Daoy (cell line): ENCODE measurements around the gene NYAP2. TPM values are rescaled to one million over a fixed set of nuclear protein-coding genes. Genes with fewer than 3 reads are reported as not detected.

Source experiments
- DNase-seq: peaks from one replicate; pipeline ENCODE4 v3.0.0-alpha.2; 2015; ENCODE audit warnings: low read depth
- total RNA-seq: library from RNA; depleted of rRNA; stranded (reverse); fragments of >200 nt; shearing (Covaris generic); gene quantifications from 2 replicates; pipeline ENCODE4 v1.2.3, GENCODE V29; 2014

The NYAP2 gene
- total RNA-seq, 1 experiment from 2014 or later = not detected

GRCh38 chr2:225616848-225617247 is 217.3 kb downstream of the NYAP2 start:
- DNase-seq = no peak

DNA sequence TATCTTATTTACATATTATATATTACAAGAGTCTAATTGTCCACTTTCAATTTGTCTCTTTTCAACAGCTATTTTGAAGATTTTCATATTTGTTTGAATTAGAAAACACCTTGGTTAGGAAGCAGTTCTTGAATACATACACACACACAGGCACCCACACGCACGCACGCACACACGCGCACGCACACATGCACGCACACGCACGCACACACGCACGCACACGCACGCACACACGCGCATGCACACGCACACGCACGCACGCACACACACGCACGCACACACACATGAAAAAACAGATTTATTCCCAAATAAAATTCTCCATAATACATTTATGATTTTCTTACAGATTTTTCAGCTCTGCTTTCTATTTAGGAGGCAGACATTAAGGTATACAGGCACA is 220.7 kb downstream of the NYAP2 start:
- no peak for DNase-seq

- DNase-seq = no peak
Observed at GRCh38 chr2:225630824-225631533, 231.5 kb downstream of the NYAP2 start.

DNA sequence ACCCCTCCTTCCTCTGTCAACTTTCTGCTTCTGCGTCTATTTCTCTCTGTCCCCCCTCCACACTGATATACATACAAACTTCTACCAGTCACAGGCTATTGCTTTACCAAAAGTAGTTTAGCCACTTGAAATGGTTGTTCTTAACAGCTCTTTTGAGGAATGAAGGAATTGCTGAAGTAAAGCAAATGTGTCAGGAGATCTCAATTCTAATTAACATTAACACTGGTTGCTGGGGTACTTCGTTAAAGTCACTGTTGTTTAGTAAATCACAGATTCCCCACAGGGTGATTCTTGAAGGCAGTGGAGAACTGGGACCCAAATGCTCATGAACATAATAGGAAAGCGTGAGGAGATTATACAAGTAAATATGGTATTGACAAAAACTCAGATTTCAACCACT is 232.8 kb downstream of the NYAP2 start:
- DNase-seq = no peak

DNA sequence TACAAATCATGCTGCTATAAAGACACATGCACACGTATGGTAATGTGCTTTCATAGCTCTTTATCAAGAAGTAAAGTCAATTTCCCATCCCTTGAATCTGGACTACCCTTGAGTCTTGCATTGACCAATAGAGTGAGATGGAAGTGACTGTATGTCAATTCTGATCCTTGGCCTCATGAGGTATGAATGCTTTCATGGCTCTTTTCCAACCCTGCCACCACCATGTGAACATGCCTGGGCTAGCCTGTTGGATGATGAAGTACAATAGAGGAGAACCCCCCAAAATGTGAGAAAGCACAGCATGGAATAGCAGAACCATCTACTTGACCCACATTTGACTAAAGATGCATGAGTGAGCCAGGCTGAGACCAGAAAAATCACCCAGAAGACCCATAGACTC is 237.0 kb downstream of the NYAP2 start:
- DNase-seq = no peak

DNA sequence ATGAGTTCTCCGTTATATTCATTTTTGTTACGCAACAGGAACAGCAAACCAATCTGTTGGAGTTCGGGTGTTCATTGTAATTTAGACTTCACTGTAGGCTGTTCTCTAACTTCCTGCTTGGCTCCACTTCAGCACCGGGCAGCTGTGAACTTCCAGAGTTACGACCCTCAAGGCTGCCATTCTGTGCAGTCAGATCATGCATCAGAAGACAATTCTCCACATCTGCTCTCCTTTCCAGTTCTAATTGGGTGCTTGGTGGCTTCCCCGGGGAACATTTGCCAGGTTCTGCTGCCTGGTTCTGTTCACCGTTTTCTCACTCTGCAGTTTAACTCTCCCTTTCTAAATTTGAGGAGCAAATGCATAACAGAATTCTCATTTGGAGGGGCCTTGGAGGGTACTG is 237.7 kb downstream of the NYAP2 start:
- DNase-seq = no peak

DNA sequence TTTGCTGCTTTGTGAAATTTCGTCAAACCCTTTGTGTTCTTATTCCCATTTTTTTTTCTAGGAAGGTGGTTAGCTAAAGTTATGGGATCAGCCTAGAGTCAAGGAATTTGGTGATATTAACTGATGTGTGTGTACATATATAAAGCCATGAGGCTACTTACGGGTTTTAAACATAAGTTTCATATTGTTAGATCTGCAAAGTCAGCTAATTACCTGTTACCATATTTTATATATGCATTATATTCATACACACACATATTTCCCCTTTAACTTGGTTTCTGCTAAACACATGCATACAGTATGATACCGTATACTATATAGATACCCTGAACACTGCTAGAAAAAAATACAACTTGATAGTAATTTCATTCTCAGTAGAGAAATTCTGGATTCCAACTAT is 241.0 kb downstream of the NYAP2 start:
- DNase-seq = no peak

- DNase-seq = no peak
Observed at GRCh38 chr2:225649274-225649673, 249.8 kb downstream of the NYAP2 start.

DNA sequence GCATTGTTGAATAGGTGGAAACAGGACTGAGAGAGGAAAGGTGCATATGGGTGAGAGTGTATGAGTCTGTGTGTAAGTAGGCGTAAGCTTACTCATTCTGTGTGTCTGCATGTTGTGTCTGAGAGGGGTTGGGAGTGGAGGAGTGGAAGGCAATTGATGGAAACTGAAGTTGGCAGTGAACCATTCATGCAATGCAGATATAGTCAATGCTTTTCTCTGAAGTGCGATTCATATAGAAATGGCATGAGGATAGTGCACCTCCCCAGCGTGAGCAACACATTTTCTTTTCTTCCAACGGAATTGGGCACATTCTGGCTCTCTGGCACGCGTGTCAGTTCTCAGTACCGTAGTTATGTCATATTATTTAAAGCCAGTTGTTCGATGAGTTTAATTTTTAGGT is 250.5 kb downstream of the NYAP2 start:
- DNase-seq = no peak

DNA sequence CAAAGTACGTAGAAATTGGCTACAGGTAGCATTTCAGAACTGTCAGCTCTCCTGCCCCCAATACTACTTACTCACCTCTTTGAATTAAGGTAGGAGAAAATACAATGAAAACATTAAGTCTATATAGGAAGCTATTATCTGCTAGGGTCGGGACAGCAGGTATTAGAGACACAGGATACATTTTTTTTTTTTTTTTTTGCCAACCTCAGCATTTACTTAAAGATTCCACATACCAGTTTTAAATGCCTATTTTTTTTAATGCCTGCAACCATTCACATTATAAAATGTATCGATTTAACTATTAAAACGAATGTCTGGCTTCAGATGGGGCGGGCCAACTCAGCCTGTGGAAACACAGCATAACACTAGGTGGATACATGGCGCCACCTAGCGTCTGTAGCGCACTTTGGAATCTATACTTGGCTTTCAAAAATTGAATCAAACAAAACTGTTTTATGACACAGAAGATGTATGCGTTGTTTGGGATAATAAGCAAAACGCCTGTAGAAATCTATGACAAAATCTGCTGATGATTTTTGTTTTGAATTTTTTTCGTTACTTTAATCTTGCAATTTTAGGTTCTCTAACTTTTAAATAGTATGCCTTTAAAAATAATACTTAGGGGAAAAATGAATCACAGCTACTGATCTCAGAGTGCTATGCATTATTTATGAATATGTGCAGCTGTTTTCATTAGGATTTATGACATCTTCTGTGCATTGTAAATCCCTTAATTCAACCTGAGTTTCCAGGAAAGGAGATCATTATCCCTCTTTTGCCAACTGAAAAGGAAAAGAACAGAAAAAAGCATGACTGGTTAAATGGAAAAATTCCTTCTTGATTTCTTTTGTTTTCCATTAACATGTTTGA is 261.0 kb downstream of the NYAP2 start:
- peak; percentile 58 for DNase-seq

DNA sequence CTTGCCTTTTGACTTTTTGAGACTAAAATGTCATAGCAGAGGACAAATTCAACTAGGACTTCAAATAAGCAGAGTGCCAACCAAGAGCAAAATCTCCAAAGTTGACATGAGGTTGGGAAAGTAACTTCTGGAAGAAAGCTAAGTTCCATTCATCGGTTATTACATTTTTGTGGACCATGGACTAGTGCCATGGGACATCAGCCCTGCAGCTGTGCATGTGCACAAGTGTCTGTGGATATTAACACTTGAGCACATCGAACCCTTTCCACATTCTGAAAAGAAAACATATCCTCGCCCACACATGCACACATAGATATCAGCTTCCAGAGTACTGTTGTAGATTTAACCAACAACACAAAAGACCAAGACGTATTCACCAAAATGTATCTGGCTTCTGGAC is 262.6 kb downstream of the NYAP2 start:
- no peak for DNase-seq

GRCh38 chr2:225667445-225667844 is 267.9 kb downstream of the NYAP2 start:
- DNase-seq = no peak

- peak; percentile 56 for DNase-seq
Observed at GRCh38 chr2:225668606-225669266, 269.2 kb downstream of the NYAP2 start.

DNA sequence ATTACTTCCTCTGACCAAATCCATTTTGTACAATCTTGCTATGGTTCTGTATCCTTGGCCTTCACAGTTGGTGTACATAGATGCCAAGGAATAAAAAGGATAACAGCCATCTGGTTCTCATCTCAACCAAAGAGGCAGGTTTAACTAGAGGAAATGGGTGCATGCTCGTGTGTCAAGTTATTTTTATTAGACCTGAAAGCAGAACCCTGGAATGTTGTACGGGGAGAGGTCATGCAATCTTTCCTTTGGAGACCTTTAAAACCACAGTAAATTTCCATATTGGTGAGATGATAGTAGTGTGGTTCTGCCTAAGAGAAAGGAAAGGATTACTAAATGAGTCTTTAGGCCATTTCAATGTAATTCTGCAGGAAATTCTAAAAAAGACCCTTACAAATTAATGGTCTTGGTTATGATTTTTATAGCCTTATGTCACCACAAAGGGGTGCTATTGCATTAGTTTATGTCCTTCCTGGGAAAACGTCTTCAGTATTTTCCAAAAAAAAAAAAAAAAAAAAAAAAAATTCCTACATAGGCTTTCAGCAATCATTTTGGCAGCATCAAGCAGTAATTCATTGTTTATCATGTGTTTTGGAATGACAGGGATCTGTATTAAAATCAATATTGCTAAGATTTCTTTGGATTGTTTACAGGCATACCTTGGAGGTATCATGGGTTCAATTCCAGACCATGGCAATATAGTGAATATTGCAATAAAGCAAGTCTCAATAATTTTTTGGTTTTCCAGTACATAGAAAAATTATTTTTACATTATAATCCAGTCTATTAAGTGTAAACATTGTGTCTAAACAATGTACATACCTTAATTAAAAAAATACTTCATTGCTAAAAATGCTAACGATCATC is 270.8 kb downstream of the NYAP2 start:
- DNase-seq = peak; percentile 32

DNA sequence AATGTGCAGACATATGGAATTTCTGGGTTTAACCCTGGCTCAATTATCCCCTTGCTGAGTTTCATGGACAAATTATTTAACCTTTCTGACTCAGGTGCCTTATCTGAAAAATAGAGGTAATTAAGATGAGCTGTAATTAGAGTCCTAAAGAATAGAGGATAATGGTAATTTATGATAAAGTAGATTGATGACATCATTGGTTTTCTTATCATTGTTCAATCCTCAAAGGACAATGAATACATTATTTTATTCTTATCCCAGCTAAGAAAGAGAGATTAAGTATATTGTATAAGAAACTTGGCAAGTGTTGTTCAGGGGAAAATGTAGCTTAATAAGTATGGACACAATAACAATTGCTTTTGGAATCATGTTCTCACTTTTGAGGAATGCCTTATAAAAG is 279.3 kb downstream of the NYAP2 start:
- no peak for DNase-seq

- DNase-seq = no peak
Observed at GRCh38 chr2:225683258-225683657, 283.7 kb downstream of the NYAP2 start.

GRCh38 chr2:225690153-225690552 is 290.6 kb downstream of the NYAP2 start:
- no peak for DNase-seq

DNA sequence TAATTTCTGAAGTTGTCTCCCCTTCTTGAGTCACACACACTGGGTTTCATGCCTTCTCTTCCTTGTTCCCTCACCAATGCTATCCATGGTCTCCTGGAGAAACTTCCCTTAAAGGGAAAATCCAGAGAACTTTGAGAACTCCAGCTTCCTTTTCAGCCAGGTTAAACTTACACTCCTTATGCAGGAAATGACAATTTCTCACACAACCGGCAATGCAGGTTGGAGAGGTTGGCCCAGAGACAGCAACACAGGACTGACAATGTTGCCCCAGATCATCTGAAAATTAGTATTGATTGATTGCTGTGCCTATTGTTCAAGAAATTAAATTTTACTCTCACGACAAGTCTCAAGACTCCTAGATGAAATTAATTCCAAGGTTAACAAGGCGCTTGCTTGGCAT is 292.2 kb downstream of the NYAP2 start:
- no peak for DNase-seq

DNA sequence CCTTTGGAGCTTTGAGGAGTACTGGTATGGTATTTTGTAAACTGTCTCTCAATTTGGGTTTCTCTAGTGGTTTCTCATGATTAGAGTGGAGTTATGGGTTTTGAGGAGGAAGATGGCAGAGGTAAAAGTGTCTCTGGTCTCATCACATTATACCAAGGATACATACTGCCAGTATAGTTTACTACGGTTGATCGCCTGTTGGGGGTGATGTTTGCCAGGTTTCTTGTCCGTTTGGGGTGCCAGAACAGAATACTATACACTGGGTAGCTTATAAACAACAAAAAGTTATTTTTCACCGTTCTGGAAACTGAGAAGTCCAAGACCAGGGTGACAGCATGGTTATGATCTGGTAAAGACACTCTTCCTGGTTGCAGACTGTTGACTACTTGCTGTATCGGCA is 293.7 kb downstream of the NYAP2 start:
- DNase-seq = no peak

- DNase-seq = no peak
Observed at GRCh38 chr2:225694664-225695063, 295.2 kb downstream of the NYAP2 start.

DNA sequence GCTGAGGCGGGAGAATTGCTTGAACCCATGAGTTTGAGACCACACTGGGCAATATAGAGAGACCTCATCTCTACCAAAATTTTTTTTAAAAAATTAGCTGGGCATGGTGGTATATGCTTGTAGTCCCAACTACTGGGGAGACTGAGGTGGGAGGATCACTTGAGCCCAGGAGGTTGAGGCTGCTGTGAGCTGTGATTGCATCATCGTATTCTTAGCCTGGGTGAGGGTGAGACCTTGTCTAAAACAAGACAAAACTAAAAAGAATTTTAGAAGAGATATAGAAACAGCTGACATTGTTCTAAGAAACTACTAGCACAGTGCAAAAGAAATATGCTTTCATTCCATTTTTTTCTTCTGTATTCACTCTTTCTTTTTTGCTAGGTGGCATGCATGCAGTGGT is 298.4 kb downstream of the NYAP2 start:
- no peak for DNase-seq
